Mesothelial cell of epicardium (in vitro differentiated cells): ENCODE measurements around the gene RAD51D. TPM values are rescaled to one million over a fixed set of nuclear protein-coding genes. Genes with fewer than 3 reads are reported as not detected.

ENCODE experiments used
- DNase-seq, 2 experiments: peaks; one replicate each; pipeline ENCODE4 v3.0.0; 2021; ENCODE audit warnings: low spot score in 2 of 2; ENCODE audit not compliant: unreplicated experiment in 2 of 2
- H3K27ac Mint-ChIP-seq: 2 replicates; pipeline ENCODE4 v1.8.0; 2021; ENCODE audit warnings: mixed read lengths
- H3K27me3 Mint-ChIP-seq: 2 replicates; pipeline ENCODE4 v1.8.0; 2021; ENCODE audit warnings: low read depth, mixed read lengths
- H3K36me3 Mint-ChIP-seq: 2 replicates; pipeline ENCODE4 v1.8.0; 2021; ENCODE audit warnings: mixed read lengths
- H3K4me1 Mint-ChIP-seq: 2 replicates; pipeline ENCODE4 v1.8.0; 2021; ENCODE audit warnings: mixed read lengths
- H3K4me3 Mint-ChIP-seq: 2 replicates; pipeline ENCODE4 v1.8.0; 2021; ENCODE audit warnings: mild to moderate bottlenecking, moderate library complexity, mixed read lengths
- H3K9me3 Mint-ChIP-seq: 2 replicates; pipeline ENCODE4 v1.8.0; 2021; ENCODE audit warnings: mixed read lengths
- CTCF ChIP-seq: fragments of 200-600 bp; sonication (generic); IDR thresholded peaks from one replicate; pipeline ENCODE4 v1.5.0; 2021; ENCODE audit warnings: antibody characterized with exemption; ENCODE audit not compliant: unreplicated experiment
- total RNA-seq: library from RNA; stranded (reverse); gene quantifications from 3 replicates; pipeline ENCODE4 v1.2.1, GENCODE V29; 2021

RAD51D gene
- total RNA-seq, 1 donor from 2014 or later = 17.2 TPM

GRCh38 chr17:35052780-35053179 lies 66.9 kb downstream of the RAD51D start:
- Mint-ChIP-seq H3K9me3 (no peaks in the 10 kb centered on the region), H3K4me3 (no peak overlapping the region), H3K27me3 (no peaks in the 10 kb centered on the region), H3K36me3 (peaks cover 2% of the 10 kb centered on the region), H3K27ac (no peak overlapping the region), H3K4me1 (peaks cover 16% of the 10 kb centered on the region)
- DNase-seq = no peak
- no peak for TF ChIP-seq CTCF

- Mint-ChIP-seq H3K27me3 (no peaks in the 10 kb centered on the region), H3K4me1 (peaks cover 11% of the 10 kb centered on the region), H3K27ac (no peak overlapping the region), H3K4me3 (no peak overlapping the region), H3K36me3 (peaks cover 2% of the 10 kb centered on the region), H3K9me3 (no peaks in the 10 kb centered on the region)
- no peak for TF ChIP-seq CTCF
- no peak for DNase-seq
Observed at GRCh38 chr17:35052241-35052610, 67.4 kb downstream of the RAD51D start.

GRCh38 chr17:35051579-35052240 lies 68.0 kb downstream of the RAD51D start:
- H3K9me3 Mint-ChIP-seq = no peaks in the 10 kb centered on the region
- DNase-seq = no peak
- H3K27me3 Mint-ChIP-seq = no peaks in the 10 kb centered on the region
- H3K36me3 Mint-ChIP-seq = peaks cover 2% of the 10 kb centered on the region
- H3K4me3 Mint-ChIP-seq = no peak overlapping the region
- no peak for TF ChIP-seq CTCF
- peaks cover 15% of the 10 kb centered on the region for H3K4me1 Mint-ChIP-seq
- no peak overlapping the region for H3K27ac Mint-ChIP-seq

- no peak for DNase-seq
- Mint-ChIP-seq H3K36me3 (peaks cover 2% of the 10 kb centered on the region), H3K4me3 (no peak overlapping the region), H3K9me3 (no peaks in the 10 kb centered on the region), H3K27me3 (no peaks in the 10 kb centered on the region), H3K27ac (no peak overlapping the region), H3K4me1 (peaks cover 20% of the 10 kb centered on the region)
- TF ChIP-seq CTCF = no peak
Observed at GRCh38 chr17:35051183-35051578, 68.5 kb downstream of the RAD51D start.

- H3K4me1 Mint-ChIP-seq = peaks cover 24% of the 10 kb centered on the region
- H3K27ac Mint-ChIP-seq = no peak overlapping the region
- no peak overlapping the region for H3K4me3 Mint-ChIP-seq
- H3K9me3 Mint-ChIP-seq = no peaks in the 10 kb centered on the region
- H3K27me3 Mint-ChIP-seq = no peaks in the 10 kb centered on the region
- no peak for DNase-seq
- TF ChIP-seq CTCF = no peak
- no peaks in the 10 kb centered on the region for H3K36me3 Mint-ChIP-seq
Observed at GRCh38 chr17:35050170-35050569, 69.5 kb downstream of the RAD51D start.
